ENCODE data around the gene GPR142.

DNA sequence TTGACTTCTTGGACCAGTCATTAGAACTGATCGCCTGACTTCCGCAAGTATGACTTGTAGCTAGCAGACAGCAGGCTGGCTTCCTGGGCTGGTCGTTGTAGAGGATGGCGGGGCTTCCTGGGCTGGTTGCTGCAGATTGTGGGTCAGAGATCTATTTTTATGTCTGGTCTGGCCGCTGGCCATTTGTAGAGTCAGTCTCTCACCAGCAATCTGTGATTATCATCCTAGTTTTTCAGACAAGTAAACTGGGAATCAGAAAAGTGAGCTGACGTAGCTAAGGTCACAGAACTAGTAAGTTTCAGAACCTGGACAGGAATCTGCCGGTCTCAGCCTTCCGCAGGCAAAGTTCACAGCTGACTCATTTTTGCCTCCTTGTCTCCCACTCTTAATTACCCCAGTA is 19.1 kb downstream of the GPR142 start:
- no peak for TF ChIP-seq CTCF (IDR thresholded peaks at IDR 0.05)
- no peak for TF ChIP-seq EP300 (IDR thresholded peaks at IDR 0.05; ENCODE audit: borderline replicate concordance in 1 of 2, low read depth in 1 of 2, low read length in 1 of 2)
- no peak for TF ChIP-seq CHD2 (IDR thresholded peaks at IDR 0.05; ENCODE audit: low read length, partially characterized antibody)

Measured in SK-N-SH (cell line).